Measurements from ENCODE around the gene RPS6KB1. TPM values are rescaled to one million over a fixed set of nuclear protein-coding genes. Genes with fewer than 3 reads are reported as not detected.

The RPS6KB1 gene
- total and polyA plus RNA-seq, 10 of the 15 experiments (the other 5 are each of a cell fraction or from before 2014, with no cell fraction given) = 6.6 to 33.2 (median 26.0) TPM

GRCh38 chr17:59846394-59847165, 46.3 kb upstream of the RPS6KB1 start (continued):
- TF ChIP-seq USF1 (IDR thresholded peaks at IDR 0.05; ENCODE audit: borderline replicate concordance, extremely low read length, insufficient read depth, low read depth, low read length) (no peak), ASH2L (IDR thresholded peaks at IDR 0.05; ENCODE audit: borderline replicate concordance, low read depth) (0 out of 2 replicates have a peak, but pooled peaks have one; percentile 26), NR2C1 (IDR thresholded peaks at IDR 0.05) (no peak), RELA (IDR thresholded peaks at IDR 0.05; ENCODE audit: borderline replicate concordance, partially characterized antibody) (peak; percentile 97), SUZ12 (IDR thresholded peaks at IDR 0.05; ENCODE audit: unreplicated experiment) (no peak), PML (IDR thresholded peaks at IDR 0.05; ENCODE audit: low read length) (peak; percentile 12; the same call in 1 of the 2 replicates), POU2F2 (IDR thresholded peaks at IDR 0.05; ENCODE audit: borderline replicate concordance, low read depth, low read length) (peak; percentile 85; the same call in 1 of the 3 replicates), HDGF (IDR thresholded peaks at IDR 0.05) (no peak), TCF12 (IDR thresholded peaks at IDR 0.05; ENCODE audit: low read depth, low read length) (peak; percentile 87), ZNF687 (IDR thresholded peaks at IDR 0.05) (peak; percentile 49; the same call in 1 of the 2 replicates), RELB (IDR thresholded peaks at IDR 0.05; ENCODE audit: low read depth) (peak; percentile 52), MXI1 (IDR thresholded peaks at IDR 0.05; ENCODE audit: low read depth, low read length) (0 out of 2 replicates have a peak, but pooled peaks have one; percentile 33), JUND (IDR thresholded peaks at IDR 0.05; ENCODE audit: low read depth, low read length) (0 out of 2 replicates have a peak, but pooled peaks have one; percentile 29), NFYB (IDR thresholded peaks at IDR 0.05; ENCODE audit: insufficient read depth, low read depth, low read length) (no peak), BCL3 (IDR thresholded peaks at IDR 0.05; ENCODE audit: borderline replicate concordance, insufficient read depth, low read depth, low read length, poor library complexity, severe bottlenecking) (peak; percentile 52), BHLHE40 (IDR thresholded peaks at IDR 0.05; ENCODE audit: borderline replicate concordance in 1 of 2, low read depth in 2 of 2, low read length in 1 of 2) (no peak; a peak in 1 of 4 replicates)

All from GM12878 (cell line).